DOHH2 (cell line): ENCODE results near the gene MCCC1.

ENCODE experiments used
- CTCF ChIP-seq: fragments of 200-600 bp; sonication (generic); IDR thresholded peaks from one replicate; pipeline ENCODE4 v1.5.1; 2014; ENCODE audit warnings: antibody characterized with exemption, mild to moderate bottlenecking, low read depth, low read length; ENCODE audit not compliant: poor library complexity, severe bottlenecking
- EZH2phosphoT487 ChIP-seq: fragments of 200-600 bp; sonication (generic); IDR thresholded peaks from 2 replicates; pipeline ENCODE4 v1.6.1; 2017; ENCODE audit warnings: borderline replicate concordance, mild to moderate bottlenecking, antibody characterized with exemption, low read length, moderate library complexity, mixed read lengths

DNA sequence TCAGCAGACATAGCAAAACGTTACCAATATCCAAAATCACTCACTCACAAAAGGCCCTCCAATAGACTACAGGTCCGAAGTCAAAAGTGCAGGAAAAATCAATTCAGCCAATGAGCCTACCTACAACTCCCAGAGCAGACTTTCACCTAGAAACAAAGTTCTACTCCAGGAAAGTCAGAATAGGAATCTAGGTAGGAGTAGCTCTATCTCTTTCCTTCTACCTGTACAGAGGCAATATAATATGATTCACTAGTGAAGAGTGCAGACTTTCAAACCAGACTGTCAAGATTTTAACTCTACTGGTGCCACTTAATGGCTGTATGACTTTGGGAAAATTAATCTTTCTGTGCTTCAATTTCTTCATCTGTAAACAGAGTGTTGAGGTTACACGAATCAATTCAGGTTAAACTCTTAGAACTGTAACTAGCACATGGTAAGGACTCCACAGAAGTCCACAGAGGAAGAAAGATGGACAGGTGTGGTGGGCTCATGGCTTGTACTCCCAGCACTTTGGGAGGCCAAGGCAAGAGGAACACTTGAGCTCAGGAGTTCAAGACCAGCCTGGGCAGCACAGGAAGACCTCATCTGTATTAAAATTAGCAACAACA lies 128.4 kb downstream of the MCCC1 start:
- TF ChIP-seq EZH2phosphoT487 (no peak), CTCF (no peak)
